ENCODE measurements around the gene SH3GL3.

SH3GL3 gene

DNA sequence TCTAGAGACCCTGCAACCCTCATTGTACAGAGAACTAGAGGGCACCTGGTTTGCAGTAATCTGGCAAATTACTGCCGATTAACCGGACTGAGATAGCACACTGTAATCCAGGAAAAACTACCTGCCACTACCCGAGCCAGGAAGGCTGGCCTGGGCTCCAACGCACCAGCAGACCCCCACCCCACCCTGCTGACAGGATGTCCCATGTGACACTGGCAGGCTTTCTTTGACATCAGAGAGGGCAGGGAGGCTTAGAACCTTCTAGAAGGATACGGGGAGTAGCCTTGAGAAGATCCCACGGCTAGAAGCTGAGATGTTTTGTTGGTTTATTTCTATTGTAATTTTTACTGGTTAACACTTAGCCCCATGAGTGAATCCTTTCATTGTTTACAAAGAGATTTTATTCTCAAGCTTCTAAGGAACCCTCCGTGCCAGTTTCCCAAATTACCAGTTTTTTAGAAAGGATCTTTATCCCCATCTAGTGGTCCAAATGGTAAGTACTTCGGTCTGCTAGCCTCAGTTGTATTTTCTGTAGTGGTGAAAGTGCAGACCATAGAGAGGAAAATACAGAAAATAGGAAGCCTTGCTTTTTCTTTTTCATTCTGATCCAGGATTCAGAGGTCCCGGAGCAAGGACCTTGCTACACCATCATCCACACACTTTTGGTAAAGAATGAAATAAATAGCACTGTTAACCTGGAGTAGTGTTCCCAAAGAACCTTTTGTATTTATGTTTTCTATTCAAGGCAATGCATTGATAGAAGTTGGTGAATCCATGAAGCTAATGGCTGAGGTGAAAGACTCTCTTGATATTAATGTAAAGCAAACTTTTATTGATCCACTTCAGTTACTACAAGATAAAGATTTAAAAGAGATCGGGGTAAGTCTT is 124.9 kb downstream of the SH3GL3 start:
- DNase-seq = no peak

DNA sequence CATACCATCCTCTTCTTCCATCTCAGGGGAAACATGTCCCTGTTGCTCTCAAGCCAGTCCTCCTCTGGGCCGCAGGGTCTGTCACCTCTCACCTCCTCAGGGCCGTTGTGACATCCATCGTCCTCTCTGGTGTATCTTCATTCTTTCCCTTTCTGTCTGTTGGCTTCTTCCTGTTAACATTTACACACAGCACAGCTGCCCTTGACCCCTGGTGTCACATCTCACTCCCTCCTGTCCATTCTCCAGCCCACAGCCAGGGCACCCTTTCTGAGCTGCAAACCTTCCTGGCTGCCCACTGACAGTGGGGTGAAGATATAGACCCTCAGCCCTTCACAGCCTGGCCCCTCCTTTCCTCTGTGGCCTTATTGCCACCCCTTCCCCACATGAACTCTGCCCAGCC is 127.2 kb downstream of the SH3GL3 start:
- DNase-seq = no peak

DNA sequence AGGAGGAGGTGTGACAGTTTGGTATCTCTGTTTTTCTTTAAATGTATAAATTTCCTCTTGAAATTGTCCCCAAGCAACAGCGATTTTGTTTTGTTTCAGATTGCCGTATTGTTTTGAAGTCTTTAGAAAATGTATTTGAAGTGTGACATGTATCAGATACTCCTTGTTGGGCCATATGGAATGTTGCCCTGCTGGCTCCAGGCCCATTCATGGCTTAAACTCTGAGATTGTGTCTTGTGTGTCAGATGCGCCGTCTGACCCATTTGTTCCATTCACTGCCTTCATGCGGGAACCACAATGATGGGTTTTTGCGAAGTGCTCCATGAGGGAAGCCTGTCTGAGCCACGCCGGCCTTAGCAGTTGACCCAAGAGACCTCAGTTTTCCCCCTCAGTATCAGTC is 131.6 kb downstream of the SH3GL3 start:
- no peak for DNase-seq

GRCh38 chr15:83581381-83581780 is 134.2 kb downstream of the SH3GL3 start:
- no peak for DNase-seq

- no peak for DNase-seq
Observed at GRCh38 chr15:83582381-83582780, 135.2 kb downstream of the SH3GL3 start.

- DNase-seq = no peak
Observed at GRCh38 chr15:83585601-83586335, 138.6 kb downstream of the SH3GL3 start.

DNA sequence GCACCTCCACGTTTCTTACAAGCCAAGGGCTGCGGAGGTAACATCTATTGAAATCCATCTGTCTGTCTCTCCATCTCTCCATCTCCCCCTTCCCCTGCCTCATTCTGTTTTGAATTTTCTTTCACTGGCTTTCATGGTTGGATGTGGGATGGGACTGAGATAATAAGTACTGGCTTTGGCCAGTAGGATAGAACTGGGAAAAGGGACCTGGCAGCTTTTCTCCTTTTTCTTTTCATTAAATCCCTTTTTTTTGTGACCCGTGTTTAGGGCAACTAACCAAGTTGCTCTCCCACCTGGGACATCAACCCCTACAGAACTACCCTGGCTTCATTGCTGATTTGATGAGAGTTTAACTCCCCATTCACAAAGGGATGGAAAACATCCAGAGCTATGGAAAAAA is 139.9 kb downstream of the SH3GL3 start:
- DNase-seq = no peak

- DNase-seq = no peak
Observed at GRCh38 chr15:83588441-83588840, 141.3 kb downstream of the SH3GL3 start.

DNA sequence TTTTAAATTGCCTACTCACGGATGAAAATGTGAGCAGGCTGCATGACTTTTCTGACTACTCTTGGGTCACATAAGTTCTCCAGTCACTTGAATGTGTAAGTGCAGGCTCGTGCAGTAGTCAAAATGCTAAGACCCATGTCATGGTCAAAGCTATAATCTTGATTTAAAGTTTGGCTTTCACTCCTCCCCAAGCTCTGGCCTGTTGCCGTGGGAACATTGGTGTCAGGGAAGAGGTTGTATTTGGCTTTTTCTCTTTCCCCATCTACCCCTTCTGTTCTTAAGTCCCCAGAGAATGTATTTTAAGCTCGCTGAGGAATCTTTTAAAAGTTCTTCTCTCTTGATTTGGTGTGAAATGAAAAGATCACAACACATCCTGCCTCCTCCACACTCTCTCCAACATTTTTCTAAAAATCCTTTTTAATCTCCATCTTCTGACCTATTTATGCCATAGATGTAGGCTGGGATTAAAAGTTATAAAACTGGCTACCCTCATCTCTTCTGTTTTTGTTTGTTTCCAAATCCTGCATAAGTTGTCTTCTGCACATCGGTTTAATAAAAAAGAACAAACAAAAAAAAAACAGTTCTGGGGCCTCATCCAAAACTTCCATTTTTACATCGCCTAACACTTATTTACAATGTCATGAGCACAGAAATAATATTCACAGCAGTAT is 145.4 kb downstream of the SH3GL3 start:
- DNase-seq = no peak

- no peak for DNase-seq
Observed at GRCh38 chr15:83595191-83595590, 148.1 kb downstream of the SH3GL3 start.

GRCh38 chr15:83598031-83598430 is 150.9 kb downstream of the SH3GL3 start:
- no peak for DNase-seq

DNA sequence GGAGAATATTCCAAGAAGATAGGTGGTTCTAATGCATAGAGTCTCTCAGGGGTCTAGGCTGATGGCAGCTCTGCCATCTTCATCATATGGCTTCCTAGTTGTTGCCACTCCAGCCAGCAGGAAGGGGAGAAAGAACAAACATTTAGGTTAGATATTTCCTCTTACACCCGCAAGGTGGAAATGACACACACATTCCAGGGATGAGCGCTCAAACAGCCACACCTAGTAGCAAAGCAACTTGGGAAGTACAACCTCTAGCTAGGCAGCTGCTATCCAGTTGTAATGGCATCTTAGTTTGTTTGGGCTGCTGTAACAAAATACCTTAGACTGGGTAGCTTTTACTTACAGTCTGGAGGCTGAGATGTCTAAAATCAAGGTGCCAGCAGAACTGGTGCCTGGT is 154.9 kb downstream of the SH3GL3 start:
- DNase-seq = no peak

DNA sequence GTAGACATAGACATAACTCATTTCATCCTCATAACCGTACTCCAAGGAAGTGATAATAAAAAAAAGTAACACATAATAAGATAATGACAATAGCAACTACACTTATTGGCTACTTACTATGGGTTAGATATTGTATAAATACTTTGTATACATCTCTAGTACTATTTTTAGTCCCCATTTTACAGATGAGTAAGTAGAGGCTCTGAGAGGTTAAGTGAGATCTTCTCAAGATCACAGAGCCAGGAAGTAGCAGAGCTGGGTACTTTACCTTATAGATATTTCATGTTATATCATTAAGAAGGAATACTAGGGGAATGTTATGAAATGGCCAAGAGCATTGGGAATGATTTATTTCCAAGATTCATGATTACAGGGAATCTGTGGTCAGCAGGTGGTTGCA is 157.4 kb downstream of the SH3GL3 start:
- no peak for DNase-seq

GRCh38 chr15:83605111-83605945 is 158.2 kb downstream of the SH3GL3 start:
- no peak for DNase-seq

DNA sequence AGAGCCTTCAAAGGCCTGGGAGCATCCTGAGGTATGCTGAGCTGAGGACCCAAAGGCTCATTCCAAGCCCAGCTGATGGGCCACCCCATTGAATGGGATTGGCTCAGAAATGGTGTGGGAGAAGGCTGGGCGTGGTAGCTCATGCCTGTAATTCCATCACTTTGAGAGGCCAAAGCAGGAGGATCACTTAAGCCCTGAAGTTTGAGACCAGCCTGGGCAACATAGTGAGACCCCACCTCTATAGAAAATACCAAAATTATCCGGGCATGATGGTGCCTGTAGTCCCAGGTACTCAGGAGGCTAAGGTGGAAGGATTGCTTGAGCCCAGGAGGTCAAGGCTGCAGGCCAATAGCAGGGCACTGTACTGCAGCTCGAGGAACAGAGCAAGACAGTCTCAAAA is 163.0 kb downstream of the SH3GL3 start:
- no peak for DNase-seq

- DNase-seq = no peak
Observed at GRCh38 chr15:83610901-83611685, 164.0 kb downstream of the SH3GL3 start.

GRCh38 chr15:83612226-83612625 is 165.1 kb downstream of the SH3GL3 start:
- DNase-seq = no peak

DNA sequence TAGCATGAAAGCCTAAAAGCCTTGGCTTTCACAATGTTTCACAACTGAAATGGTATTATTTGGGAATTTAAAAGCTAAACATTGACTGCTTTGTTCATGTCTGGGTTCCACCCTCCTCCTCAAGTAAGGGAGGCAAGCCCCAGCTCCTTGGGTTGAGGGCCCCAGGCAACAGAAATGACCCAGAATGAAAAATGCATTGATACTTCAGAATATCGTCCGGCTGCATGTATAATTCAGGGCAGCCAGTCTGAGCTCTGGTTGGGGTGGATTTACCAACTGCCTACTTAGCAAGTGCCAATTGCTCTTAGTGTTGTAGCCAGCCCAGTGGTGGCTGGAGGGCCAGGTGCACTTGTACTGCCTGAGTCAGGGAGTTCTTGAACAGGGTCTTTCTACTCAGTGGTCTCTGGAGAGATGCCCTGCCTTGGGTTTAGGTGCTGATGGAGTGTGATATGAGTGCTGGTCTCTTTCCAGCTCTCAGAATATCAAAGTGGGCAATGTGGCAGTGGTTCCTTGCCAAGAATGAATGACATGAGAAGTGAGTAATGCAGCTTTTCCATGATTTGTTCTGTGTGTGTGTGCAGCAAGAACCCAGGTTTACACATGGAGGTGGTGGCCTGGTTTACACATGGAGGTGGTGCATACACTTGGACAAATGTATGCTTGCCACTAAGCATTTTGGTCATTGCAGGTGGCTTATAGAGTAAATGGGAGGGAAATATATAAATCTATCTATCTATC is 165.9 kb downstream of the SH3GL3 start:
- DNase-seq = no peak

DNA sequence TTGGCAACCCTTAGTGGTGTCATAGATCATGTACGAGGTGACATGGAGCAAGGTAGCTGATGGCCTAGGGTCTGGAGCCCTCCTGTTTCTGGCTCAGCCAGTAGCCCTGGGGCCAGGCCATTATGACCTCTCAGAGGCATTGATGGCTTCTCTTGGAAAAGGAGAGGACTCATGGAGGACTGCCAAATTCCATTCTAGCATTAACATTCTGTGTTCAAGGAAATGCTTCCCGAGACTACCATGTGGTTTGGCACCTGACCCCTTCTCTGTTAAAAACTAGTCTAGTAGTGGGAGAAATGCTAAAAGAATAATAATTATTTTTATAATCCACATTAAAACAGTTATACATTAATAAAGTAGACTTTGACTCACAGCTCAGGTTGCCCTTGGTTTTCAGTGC is 166.6 kb downstream of the SH3GL3 start:
- DNase-seq = no peak

- DNase-seq = no peak
Observed at GRCh38 chr15:83616840-83617239, 169.7 kb downstream of the SH3GL3 start.

GRCh38 chr15:83626171-83626802 is 179.1 kb downstream of the SH3GL3 start:
- no peak for DNase-seq
